ENCODE measurements around the gene RESP18.
A peak's percentile ranks its signal among the peaks of the same experiment; 100 is the strongest.
"Not testable (repeated sequence)": the region's sequence is repeated elsewhere in the genome, so short reads cannot be mapped to it uniquely, and the experiment has no call there.

Gene RESP18

GRCh38 chr2:219290381-219291171 is 42.0 kb downstream of the RESP18 start:
- DNase-seq = no peak

GRCh38 chr2:219289537-219290361 is 42.8 kb downstream of the RESP18 start:
- no peak for DNase-seq

DNA sequence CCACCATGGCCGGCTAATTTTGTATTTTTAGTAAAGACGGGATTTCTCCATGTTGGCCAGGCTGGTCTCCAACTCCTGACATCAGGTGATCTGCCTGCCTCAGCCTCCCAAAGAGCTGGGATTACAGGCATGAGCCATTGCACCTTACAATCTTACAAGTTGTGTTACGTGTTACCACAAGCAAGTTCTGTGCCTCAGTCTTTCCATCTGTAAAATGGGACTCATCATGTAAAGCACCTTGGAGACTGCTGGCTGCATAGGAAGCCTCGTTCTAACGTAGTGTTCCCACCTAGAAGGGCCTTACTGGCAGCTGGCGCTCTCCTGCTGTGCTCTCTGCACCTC is 43.4 kb downstream of the RESP18 start:
- DNase-seq = no peak

- no peak for DNase-seq
Observed at GRCh38 chr2:219287580-219288265, 44.8 kb downstream of the RESP18 start.

GRCh38 chr2:219287116-219287440 is 45.5 kb downstream of the RESP18 start:
- DNase-seq = not testable (repeated sequence)

DNA sequence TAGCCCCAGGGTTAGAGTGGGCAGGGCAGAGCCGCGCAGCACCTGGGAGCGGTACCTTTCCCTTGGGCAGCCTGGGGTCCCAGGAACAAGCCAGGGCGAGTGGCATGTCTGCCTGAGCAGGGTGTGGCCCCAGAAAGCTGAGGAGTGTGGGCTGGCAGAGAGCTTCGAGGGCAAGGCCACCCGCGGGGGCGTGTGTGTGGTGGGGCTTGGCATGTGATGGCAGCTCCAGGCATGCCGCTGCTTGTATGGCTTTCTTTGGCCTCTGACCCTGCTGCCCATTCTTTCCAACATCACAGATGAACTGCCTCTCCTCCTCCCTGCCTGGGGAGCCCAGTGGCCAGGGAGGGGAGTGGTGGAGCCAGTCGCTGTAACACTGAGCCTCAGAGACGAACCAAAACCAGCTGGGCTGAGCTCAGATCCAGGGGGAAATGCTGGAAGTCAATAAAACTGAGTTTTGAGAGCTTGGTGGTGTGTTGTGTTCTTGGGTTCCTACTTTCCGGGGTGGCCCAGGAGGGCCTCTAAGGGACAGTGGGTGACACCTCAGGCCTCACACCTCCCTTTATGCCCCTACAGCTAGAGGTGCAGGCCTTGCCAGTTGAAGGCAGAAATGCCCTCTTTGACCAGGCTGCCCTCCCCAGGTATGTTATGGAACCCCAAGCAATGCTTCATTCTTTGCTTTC is 46.0 kb downstream of the RESP18 start:
- DNase-seq = no peak

GRCh38 chr2:219285894-219286425 is 46.6 kb downstream of the RESP18 start:
- DNase-seq = no peak

DNA sequence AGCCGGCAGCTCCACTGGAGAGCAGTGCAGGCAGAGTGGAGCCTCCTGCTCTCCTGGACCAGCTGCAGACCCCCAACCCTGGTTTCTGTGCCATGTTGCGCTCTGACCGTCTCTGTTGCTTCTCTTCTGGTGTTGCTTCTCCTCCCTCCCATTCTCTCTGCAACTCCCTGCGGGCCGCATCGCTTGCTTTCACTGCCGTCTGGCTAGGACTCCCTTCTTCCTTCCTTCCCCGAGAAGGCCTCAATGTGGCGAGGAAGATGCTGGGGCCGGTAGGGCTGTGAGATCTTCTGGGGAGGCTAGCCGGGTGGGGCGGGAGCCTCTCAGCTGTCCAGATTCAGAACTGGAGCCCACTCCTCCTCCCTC is 47.2 kb downstream of the RESP18 start:
- DNase-seq = no peak

DNA sequence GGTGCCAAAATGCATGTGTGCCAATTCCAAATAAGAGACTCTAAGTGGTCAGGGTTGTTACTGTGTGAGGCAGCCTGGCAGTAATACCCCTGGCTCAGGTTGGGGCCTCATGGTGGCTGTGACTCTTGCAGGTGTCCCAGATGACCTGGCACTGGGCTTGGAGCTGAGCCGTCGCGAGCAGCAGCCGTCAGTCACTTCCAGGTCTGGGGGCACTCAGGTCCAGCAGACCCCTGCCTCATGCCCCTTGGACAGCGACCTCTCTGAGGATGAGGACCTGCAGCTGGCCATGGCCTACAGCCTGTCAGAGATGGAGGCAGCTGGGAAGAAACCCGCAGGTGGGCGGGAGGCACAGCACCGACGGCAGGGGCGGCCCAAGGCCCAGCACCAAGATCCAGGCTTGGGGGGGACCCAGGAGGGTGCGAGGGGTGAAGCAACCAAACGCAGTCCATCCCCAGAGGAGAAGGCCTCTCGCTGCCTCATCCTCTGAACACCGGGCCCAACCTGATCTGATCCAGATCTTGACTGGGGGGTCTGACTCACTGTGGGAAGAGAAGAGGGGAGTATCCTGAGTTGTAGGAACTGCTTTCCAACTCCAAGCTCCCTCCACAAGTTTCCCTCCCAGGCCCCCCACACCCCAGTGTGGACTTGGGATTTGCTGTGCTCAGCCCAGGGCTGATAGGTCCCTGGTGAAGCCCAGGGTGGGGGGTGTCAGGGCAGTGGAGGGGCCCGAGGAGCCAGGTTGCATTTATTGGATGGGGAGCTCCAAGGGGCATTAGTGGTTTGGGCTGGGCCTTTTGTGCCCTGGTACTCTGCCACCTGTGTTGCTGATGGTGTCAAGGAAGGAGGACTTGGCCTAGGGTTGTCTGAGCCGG is 47.8 kb downstream of the RESP18 start:
- no peak for DNase-seq

DNA sequence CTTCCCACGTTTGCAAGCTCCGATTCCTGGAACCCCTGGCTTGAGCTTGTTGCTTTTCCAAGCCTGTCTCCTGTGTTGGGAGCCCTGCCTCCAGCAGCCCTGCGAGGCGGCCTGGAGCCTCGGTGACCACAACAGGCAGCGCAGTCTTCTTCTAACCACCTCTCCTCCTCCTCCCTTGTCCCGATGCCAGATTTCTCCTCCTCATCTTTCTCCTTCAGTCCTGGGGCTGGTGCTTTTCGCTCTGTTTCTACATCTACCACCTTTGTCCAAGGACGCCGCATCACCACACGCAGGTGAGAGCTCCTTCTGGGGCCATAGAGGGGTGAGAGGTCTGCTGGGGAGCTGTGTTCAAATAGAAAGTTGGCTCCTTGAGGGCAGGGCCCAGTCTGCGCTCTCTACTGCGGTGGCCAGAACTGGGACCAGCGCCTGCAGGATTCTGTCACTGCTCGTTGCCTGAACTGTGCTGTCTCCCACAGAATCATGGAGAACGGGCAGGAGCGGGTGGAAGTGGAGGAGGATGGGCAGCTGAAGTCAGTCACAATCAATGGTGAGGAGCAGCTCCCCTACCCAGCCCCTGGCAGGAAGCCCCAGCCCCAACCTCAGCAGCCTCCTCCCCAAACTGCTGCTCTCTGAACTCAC is 49.5 kb downstream of the RESP18 start:
- no peak for DNase-seq

GRCh38 chr2:219282375-219282774 is 50.2 kb downstream of the RESP18 start:
- DNase-seq = no peak

GRCh38 chr2:219281588-219281987 is 51.0 kb downstream of the RESP18 start:
- no peak for DNase-seq

GRCh38 chr2:219280651-219281050 is 51.9 kb downstream of the RESP18 start:
- DNase-seq = no peak

GRCh38 chr2:219279916-219280516 is 52.5 kb downstream of the RESP18 start:
- no peak for DNase-seq

DNA sequence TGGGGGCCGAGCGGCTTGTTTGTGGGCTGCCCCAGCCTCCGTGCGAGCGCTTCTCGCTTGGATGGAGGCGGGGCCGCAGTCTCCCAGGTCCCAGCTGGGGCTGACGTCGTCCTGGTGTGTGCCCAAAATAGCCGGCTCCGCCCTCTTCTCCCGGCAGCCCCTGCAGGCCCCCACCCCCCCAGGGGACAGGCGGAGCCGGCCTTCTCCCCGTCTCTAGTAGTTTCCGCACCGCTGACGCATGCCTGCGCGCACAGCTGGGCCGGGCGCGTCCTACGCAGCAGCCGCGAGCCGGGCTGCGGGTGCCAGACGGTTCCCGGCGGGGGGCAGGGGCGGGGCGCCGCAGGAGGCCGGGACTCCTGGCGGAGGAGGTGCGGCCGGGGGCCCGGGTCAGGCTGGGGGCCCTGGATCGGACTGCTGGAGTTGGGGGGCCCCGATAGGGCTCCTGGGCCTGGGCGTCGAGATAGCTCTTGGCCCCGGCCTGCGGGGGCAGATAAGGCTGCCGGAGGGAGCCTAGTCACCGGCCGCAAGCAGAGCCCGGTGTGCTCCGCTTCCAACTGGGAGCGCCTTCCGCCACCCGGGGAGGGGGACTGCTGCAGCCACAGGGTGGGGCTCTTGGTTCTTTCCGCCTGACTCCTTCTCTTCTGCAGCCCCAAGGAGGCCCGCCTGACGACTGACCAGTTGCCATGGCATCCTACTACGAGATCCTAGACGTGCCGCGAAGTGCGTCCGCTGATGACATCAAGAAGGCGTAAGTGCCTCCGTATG is 53.2 kb downstream of the RESP18 start, which contains the start of gene DNAJB2:
Gene DNAJB2 (plus strand): TSS at position 216 of the 765 bp plus-strand sequence. CDS start 468 bp downstream, at position 684.
- DNase-seq = peak; percentile 76

DNA sequence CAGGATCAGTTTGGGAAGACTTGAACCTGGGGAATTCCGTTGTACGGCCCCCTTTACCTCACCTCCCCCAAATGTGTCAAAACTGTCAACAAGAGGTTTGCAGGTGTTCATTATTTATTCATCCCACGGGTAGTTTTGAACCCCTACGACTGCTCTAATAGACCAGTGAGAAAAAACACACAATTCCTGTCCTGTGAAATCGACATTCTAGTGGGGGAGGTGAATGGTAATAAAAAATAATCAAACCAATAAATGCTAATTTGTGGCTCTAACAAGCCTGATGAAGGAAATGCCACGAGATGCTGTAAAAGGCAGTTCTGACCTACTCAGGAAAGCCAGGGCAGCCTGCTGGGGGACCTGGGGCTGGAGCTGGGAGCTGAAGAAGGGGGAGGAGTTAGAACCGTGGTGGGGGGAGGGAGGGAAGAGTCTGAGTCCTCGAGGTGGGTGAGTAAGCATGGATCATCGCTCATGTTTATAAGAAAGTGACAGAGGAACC is 53.8 kb downstream of the RESP18 start:
- no peak for DNase-seq

DNA sequence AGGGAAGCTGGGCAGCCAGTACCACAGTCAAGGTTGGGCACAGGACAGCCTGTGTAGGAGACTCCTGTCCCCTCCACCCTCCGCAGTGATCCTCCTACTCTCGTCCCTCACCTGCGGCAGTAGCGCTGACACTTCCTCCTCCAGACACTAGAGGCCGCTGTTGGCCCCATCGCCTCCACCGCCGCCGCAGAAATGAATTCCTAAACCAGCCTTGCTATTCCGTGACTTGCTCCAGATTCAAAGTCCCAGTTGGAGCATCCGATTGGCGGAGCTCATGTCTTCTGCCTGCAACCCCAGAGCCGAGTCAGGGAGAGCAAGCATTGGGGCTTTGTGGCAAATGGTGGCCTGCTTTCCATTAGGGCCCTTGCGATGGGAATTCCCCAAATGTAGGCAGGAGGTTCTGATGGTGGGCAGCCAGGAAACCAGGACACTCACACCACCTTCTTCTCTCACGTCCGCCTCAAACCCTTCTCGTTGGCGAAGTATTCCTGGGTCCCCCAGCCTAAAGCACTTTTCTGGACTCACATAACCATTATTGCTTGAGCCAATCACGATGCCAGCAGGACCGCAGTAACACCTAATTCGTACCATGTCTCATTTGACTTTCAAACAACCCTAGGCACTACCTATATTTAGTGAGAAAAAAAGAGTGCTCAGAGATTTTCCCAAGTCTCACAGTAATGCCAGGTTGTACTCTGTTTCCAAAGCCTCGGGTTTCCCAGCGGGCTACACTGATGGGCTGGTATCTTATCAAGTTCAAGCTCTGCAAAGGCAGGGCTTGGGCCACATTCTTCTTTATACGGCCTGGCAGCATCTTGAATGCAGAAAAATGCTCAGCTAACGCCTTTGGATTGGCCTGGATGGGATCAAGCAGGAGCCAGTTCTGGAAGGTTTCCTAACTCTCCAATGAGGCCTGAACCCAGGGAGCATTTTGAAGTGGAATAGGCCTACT is 54.6 kb downstream of the RESP18 start:
- no peak for DNase-seq

Data from cortex of kidney (tissue), 1 donor.